Measurements from ENCODE around the gene IL25. TPM values are rescaled to one million over a fixed set of nuclear protein-coding genes. Genes with fewer than 3 reads are reported as not detected.

IL25 gene
- total and polyA plus RNA-seq, 3 experiments from 2014 or later = not detected

DNA sequence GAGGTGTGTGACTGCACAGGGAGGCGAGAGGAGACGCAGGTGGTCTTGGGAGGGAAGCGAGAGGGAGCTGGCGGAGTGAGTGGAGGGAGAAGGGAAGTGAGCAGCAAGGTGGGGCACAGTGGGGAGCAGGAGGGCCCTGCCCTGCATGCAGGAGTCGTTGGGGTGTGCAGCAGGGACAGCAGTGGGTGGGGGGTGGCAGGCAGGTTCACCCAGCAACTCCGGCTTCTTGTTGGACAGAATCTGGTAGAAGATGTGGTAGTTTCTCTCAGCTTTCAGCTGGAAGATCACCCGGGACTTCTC is 30.5 kb downstream of the IL25 start:
- H3K27ac Mint-ChIP-seq = no peak overlapping the region
- POLR2A ChIA-PET = no interaction called here
- no peaks in the 10 kb centered on the region for H3K36me3 Mint-ChIP-seq
- no peaks in the 10 kb centered on the region for H3K27me3 ChIP-seq (ENCODE audit: insufficient read depth, low read length, poor library complexity, severe bottlenecking)
- H3K27ac ChIP-seq (ENCODE audit: low read depth, low read length) = no peak overlapping the region
- H3K9me3 Mint-ChIP-seq = no peaks in the 10 kb centered on the region
- H3K4me1 ChIP-seq (ENCODE audit: insufficient read depth, low read length) = no peaks in the 10 kb centered on the region
- H3K4me3 Mint-ChIP-seq = no peak overlapping the region
- CTCF ChIA-PET = no interaction called here
- no peaks in the 10 kb centered on the region for H3K9me3 ChIP-seq (ENCODE audit: low read length)
- H3K27me3 Mint-ChIP-seq = peaks cover 5 to 39% of the 10 kb centered on the region in 2 donors
- no peak for DNase-seq
- no peaks in the 10 kb centered on the region for H3K36me3 ChIP-seq (ENCODE audit: insufficient read depth, low read length)
- no peak overlapping the region for H3K4me3 ChIP-seq (ENCODE audit: low read length)
- H3K4me1 Mint-ChIP-seq = no peaks in the 10 kb centered on the region

DNA sequence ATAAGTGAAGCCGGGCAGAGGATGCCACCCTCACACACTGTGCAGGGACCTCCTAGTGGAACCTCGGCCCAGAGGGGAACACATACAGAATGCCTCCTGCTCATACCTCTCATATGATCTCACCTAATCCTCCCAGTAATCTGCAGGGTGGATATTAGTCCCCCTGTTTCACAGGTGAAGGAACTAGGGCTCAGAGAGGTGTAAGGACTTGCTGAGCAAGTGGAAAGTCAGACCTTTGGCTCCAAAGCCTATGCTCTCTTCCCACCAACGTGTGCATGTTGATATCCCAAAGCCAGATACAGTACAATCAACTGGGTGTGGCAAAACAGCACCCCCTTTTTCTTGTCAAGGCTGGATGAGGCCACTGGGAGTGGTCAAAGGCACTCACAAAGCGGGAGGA is 31.3 kb downstream of the IL25 start:
- Histone ChIP-seq H3K4me3 (ENCODE audit: low read length) (no peak overlapping the region), H3K9me3 (ENCODE audit: low read length) (no peaks in the 10 kb centered on the region), H3K36me3 (ENCODE audit: insufficient read depth, low read length) (no peaks in the 10 kb centered on the region), H3K27ac (ENCODE audit: low read depth, low read length) (no peak overlapping the region), H3K27me3 (ENCODE audit: insufficient read depth, low read length, poor library complexity, severe bottlenecking) (no peaks in the 10 kb centered on the region), H3K4me1 (ENCODE audit: insufficient read depth, low read length) (no peaks in the 10 kb centered on the region)
- Mint-ChIP-seq H3K27ac (no peak overlapping the region), H3K4me1 (no peaks in the 10 kb centered on the region), H3K4me3 (no peak overlapping the region), H3K36me3 (peaks cover 0 to under 1% (median 0%) of the 10 kb centered on the region in 3 donors), H3K27me3 (peaks cover 5 to 39% of the 10 kb centered on the region in 2 donors), H3K9me3 (no peaks in the 10 kb centered on the region)
- no peak for DNase-seq
- CTCF ChIA-PET = no interaction called here
- POLR2A ChIA-PET = no interaction called here

DNA sequence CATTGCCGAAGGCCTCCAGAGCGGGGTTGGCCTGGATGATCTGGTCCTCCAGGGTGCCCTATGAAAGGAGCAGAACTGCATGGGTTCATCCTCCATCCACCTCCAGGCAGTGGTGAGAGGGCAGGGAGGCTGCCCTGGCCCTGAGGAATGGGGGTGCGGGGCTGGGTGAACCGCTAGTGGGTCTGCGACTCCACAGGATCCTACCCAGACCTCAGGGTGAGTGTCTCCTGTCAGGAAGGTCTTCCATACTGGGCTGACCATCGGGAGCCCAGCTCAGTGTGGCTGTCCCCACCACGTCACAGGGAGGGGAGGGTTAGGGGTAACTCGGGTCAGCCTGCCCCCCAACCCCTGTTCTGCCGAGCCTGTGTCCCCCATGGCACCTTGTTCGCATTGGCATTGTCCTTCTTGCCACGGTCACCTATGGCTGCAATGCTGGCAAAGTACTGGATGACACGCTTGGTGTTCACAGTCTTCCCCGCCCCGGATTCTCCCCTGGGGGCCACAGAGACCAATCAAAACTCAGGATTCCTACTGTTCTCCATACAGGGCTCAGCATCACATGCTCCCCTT is 31.8 kb downstream of the IL25 start:
- no peak for DNase-seq
- ChIA-PET POLR2A (no interaction called here), CTCF (no interaction called here)
- no peaks in the 10 kb centered on the region for H3K9me3 ChIP-seq (ENCODE audit: low read length)
- no peaks in the 10 kb centered on the region for H3K27me3 ChIP-seq (ENCODE audit: insufficient read depth, low read length, poor library complexity, severe bottlenecking)
- Mint-ChIP-seq H3K36me3 (peaks cover 0 to 2% (median 0%) of the 10 kb centered on the region in 3 donors), H3K9me3 (no peaks in the 10 kb centered on the region), H3K27ac (no peak overlapping the region), H3K27me3 (peaks cover 5 to 41% of the 10 kb centered on the region in 2 donors), H3K4me1 (no peaks in the 10 kb centered on the region), H3K4me3 (no peak overlapping the region)
- no peaks in the 10 kb centered on the region for H3K36me3 ChIP-seq (ENCODE audit: insufficient read depth, low read length)
- H3K4me1 ChIP-seq (ENCODE audit: insufficient read depth, low read length) = no peaks in the 10 kb centered on the region
- H3K27ac ChIP-seq (ENCODE audit: low read depth, low read length) = no peak overlapping the region
- H3K4me3 ChIP-seq (ENCODE audit: low read length) = no peak overlapping the region

DNA sequence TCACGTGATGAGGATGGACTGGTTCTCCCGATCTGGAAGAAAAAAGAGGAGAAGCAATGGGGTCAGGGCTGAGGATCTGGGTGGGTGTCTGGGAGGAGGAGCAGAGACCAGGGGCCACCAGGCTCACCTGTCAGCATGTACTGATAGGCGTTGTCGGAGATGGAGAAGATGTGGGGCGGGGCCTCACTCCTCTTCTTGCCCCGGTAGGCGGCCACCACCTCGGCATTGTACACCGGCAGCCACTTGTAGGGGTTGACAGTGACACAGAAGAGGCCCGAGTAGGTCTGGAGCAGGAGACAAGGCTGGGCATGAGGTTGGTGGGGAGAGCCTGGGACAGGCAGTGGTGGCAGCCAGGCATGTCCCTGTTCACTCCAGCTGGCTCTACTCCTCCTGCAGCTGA is 32.5 kb downstream of the IL25 start:
- Mint-ChIP-seq H3K27me3 (peaks cover 5 to 41% of the 10 kb centered on the region in 2 donors), H3K4me1 (no peaks in the 10 kb centered on the region), H3K9me3 (no peaks in the 10 kb centered on the region), H3K36me3 (peaks cover 0 to 2% (median 0%) of the 10 kb centered on the region in 3 donors), H3K27ac (no peak overlapping the region), H3K4me3 (no peak overlapping the region)
- H3K4me3 ChIP-seq (ENCODE audit: low read length) = no peak overlapping the region
- H3K36me3 ChIP-seq (ENCODE audit: insufficient read depth, low read length) = no peaks in the 10 kb centered on the region
- H3K9me3 ChIP-seq (ENCODE audit: low read length) = no peaks in the 10 kb centered on the region
- no peaks in the 10 kb centered on the region for H3K27me3 ChIP-seq (ENCODE audit: insufficient read depth, low read length, poor library complexity, severe bottlenecking)
- CTCF ChIA-PET = no interaction called here
- POLR2A ChIA-PET = no interaction called here
- H3K4me1 ChIP-seq (ENCODE audit: insufficient read depth, low read length) = no peaks in the 10 kb centered on the region
- no peak for DNase-seq
- no peak overlapping the region for H3K27ac ChIP-seq (ENCODE audit: low read depth, low read length)

DNA sequence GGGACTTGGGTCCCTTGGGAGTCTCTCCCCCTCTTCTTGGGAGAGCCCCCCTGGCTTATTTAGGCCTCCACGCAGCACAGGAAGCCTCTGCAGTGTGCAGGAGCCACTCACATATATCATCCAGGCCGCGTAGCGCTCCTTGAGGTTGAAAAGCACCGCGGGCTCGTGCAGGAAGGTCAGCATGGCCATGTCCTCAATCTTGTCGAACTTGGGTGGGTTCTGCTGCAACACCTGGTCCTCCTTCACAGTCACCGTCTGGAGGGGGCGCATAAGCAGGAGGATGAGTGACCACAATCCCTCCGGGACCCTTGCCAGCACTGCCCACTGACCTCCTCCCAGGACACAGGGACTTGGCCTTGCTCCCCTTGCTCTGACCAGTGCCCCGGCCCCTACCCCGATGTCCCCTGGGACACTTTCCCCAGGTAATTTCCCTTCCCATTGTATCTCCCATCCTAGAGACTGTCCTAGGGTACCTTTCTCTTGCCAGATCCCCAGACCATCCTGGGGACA is 33.0 kb downstream of the IL25 start:
- ChIA-PET CTCF (no interaction called here), POLR2A (no interaction called here)
- H3K9me3 Mint-ChIP-seq = no peaks in the 10 kb centered on the region
- no peak overlapping the region for H3K4me3 ChIP-seq (ENCODE audit: low read length)
- no peak overlapping the region for H3K4me3 Mint-ChIP-seq
- no peak overlapping the region for H3K27ac ChIP-seq (ENCODE audit: low read depth, low read length)
- no peak for DNase-seq
- H3K36me3 ChIP-seq (ENCODE audit: insufficient read depth, low read length) = no peaks in the 10 kb centered on the region
- H3K4me1 Mint-ChIP-seq = no peaks in the 10 kb centered on the region
- H3K9me3 ChIP-seq (ENCODE audit: low read length) = no peaks in the 10 kb centered on the region
- peaks cover 0 to 2% (median 0%) of the 10 kb centered on the region in 3 donors for H3K36me3 Mint-ChIP-seq
- H3K27me3 Mint-ChIP-seq = peaks cover 5 to 44% of the 10 kb centered on the region in 2 donors
- H3K4me1 ChIP-seq (ENCODE audit: insufficient read depth, low read length) = no peaks in the 10 kb centered on the region
- no peaks in the 10 kb centered on the region for H3K27me3 ChIP-seq (ENCODE audit: insufficient read depth, low read length, poor library complexity, severe bottlenecking)
- H3K27ac Mint-ChIP-seq = no peak overlapping the region

DNA sequence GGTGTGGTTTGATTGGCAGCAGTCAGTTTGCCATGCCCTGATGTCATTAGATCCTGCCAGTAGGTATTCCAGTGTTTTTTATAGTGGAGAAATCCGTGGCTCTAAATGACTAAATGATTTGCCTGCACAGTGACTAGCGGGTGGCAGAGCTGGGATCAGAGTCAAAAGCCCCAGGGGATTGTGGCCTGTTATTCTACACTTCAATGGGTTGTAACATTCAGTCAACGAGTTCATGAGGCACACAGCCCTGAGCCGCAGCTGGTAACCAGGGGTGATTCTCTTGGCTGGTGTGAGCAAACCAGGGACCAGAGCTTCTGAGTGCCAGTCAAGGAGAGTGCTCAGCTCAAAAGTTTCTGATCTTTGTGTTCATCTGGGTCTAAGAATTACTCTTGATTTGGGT is 33.6 kb downstream of the IL25 start:
- Mint-ChIP-seq H3K4me1 (no peaks in the 10 kb centered on the region), H3K36me3 (peaks cover 0 to 2% (median 0%) of the 10 kb centered on the region in 3 donors), H3K9me3 (no peaks in the 10 kb centered on the region), H3K4me3 (no peak overlapping the region), H3K27me3 (peaks cover 5 to 51% of the 10 kb centered on the region in 2 donors), H3K27ac (no peak overlapping the region)
- H3K4me3 ChIP-seq (ENCODE audit: low read length) = no peak overlapping the region
- POLR2A ChIA-PET = no interaction called here
- DNase-seq = no peak
- H3K27me3 ChIP-seq (ENCODE audit: insufficient read depth, low read length, poor library complexity, severe bottlenecking) = no peaks in the 10 kb centered on the region
- CTCF ChIA-PET = no interaction called here
- no peaks in the 10 kb centered on the region for H3K4me1 ChIP-seq (ENCODE audit: insufficient read depth, low read length)
- H3K27ac ChIP-seq (ENCODE audit: low read depth, low read length) = no peak overlapping the region
- H3K36me3 ChIP-seq (ENCODE audit: insufficient read depth, low read length) = no peaks in the 10 kb centered on the region
- no peaks in the 10 kb centered on the region for H3K9me3 ChIP-seq (ENCODE audit: low read length)

DNA sequence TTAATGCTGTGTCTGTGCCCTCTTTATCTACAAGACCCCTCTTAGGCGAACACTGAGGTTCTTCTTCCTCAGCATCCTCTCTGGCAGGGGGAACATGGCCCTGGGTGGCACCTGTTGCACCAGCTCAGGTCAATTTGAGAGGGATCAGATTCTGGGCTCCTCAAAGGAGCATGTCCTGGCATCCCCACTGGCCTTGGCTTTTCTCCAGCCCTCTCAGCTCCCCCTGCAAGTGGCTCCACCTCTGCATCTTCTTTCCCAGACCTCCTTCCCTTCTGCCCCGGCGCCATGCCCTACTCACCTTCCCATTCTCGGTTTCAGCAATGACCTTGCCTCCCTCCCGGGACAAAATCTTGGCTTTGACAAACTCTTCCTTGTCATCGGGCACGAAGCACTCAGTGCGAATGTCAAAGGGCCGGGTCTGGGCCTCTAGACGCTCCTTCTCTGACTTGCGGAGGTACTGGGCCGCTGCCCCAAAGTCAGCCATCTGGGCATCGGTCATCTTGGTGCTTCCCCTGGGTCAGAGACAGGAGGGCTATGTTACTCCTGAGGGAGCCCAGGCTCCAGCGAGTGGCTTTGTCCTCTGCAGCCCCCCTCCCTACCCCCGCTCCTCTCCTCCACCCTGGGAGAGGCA is 34.2 kb downstream of the IL25 start:
- Histone ChIP-seq H3K27ac (ENCODE audit: low read depth, low read length) (no peak overlapping the region), H3K36me3 (ENCODE audit: insufficient read depth, low read length) (no peaks in the 10 kb centered on the region), H3K27me3 (ENCODE audit: insufficient read depth, low read length, poor library complexity, severe bottlenecking) (no peaks in the 10 kb centered on the region), H3K4me1 (ENCODE audit: insufficient read depth, low read length) (no peaks in the 10 kb centered on the region), H3K9me3 (ENCODE audit: low read length) (no peaks in the 10 kb centered on the region), H3K4me3 (ENCODE audit: low read length) (no peak overlapping the region)
- CTCF ChIA-PET = no interaction called here
- no peak for DNase-seq
- Mint-ChIP-seq H3K9me3 (no peaks in the 10 kb centered on the region), H3K36me3 (peaks cover 0 to 2% (median 0%) of the 10 kb centered on the region in 3 donors), H3K27me3 (peaks cover 5 to 48% of the 10 kb centered on the region in 2 donors), H3K4me1 (no peaks in the 10 kb centered on the region), H3K4me3 (no peak overlapping the region), H3K27ac (no peak overlapping the region)
- POLR2A ChIA-PET = no interaction called here

DNA sequence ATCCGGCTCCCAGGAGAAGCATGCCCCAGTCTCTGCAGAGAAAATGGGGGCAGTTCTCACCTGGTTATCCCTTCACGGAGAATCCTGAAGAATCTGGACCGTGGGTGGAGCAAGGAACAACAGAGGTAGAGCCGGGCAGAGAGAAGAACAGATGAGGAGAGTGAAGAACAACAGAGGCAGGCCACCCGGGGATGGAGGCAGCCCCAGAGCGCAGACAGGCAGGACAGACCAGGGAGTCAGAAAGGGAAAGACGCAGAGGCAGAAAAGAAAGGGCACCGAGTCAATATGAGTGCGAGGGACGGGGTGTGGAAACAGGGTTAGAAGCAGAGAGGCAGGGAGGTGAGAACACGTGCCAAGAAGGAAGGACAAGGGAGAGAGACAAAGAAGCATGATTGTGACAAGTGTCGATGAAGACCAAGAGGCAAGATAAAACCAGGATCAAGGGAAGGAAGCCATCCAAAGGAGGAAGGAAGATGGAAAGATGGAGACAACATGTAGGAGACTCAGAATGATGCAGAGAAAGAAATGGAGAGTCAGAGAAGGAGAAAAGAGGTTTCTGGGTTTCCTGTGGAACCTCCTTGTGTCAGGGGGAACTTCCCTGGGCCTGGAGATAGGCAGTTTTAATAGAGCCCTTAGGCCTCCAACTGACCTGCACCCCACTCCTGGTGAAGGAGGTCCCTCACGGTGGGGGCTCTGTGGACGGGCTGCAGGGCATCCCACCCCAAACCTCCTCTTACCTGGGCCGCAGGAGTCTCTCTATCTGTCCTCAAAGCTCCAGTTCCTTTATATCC is 35.1 kb downstream of the IL25 start, which contains the start of gene MYH6:
MYH6 (minus strand) TSS at position 758 of the 791 bp plus-strand sequence. CDS start 1,050 bp downstream, outside the sequence.
- CTCF ChIA-PET = no interaction called here

More for the DNA sequence above, 35.1 kb downstream of the IL25 start, which contains the start of gene MYH6:
- POLR2A ChIA-PET = no interaction called here
- DNase-seq = no peak
- Mint-ChIP-seq H3K27ac (no peak within 1 kb of the TSS), H3K4me3 (no peak within 1 kb of the TSS), H3K9me3 (no peaks in the 10 kb centered on the region), H3K36me3 (peaks cover 0 to 2% (median 0%) of the 10 kb centered on the region in 3 donors), H3K4me1 (no peaks in the 10 kb centered on the region), H3K27me3 (peaks cover 5 to 50% of the 10 kb centered on the region in 2 donors)
- H3K27me3 ChIP-seq (ENCODE audit: insufficient read depth, low read length, poor library complexity, severe bottlenecking) = no peaks in the 10 kb centered on the region
- H3K4me3 ChIP-seq (ENCODE audit: low read length) = no peak within 1 kb of the TSS
- no peaks in the 10 kb centered on the region for H3K4me1 ChIP-seq (ENCODE audit: insufficient read depth, low read length)
- no peak within 1 kb of the TSS for H3K27ac ChIP-seq (ENCODE audit: low read depth, low read length)
- no peaks in the 10 kb centered on the region for H3K36me3 ChIP-seq (ENCODE audit: insufficient read depth, low read length)
- no peaks in the 10 kb centered on the region for H3K9me3 ChIP-seq (ENCODE audit: low read length)

All from CD8-positive, alpha-beta memory T cell (primary cell).